WTC11 (cell line): ENCODE results near the gene TMEM18. TPM values are rescaled to one million over a fixed set of nuclear protein-coding genes. Genes with fewer than 3 reads are reported as not detected.
A peak's percentile ranks its signal among the peaks of the same experiment; 100 is the strongest.

Source experiments
- ATAC-seq: fragments of 200-7000 bp; cut with Tn5 transposase; 2 replicates; pipeline ENCODE4 v1.10.0; 2021; ENCODE audit warnings: mild to moderate bottlenecking, moderate library complexity
- CTCF ChIA-PET: fragments of 300-600 bp; sonication (Branson Sonifier 250); formaldehyde crosslinking; loops from one replicate; lab custom pipeline; 2021; ENCODE audit warnings: antibody characterized with exemption; lab: Charles Lee
- POLR2A ChIA-PET: fragments of 350-600 bp; sonication (Branson Sonifier 250); formaldehyde crosslinking; loops from one replicate; lab custom pipeline; 2021; ENCODE audit warnings: antibody characterized with exemption; lab: Charles Lee
- DNase-seq: peaks from one replicate; pipeline ENCODE4 v3.0.0; 2021; ENCODE audit warnings: low spot score
- H3K27ac Mint-ChIP-seq: 2 replicates; pipeline ENCODE4 v1.8.0; 2021; ENCODE audit warnings: mixed read lengths
- H3K27me3 Mint-ChIP-seq: 2 replicates; pipeline ENCODE4 v1.8.0; 2021; ENCODE audit warnings: low read depth, mild to moderate bottlenecking, moderate library complexity, mixed read lengths
- H3K36me3 Mint-ChIP-seq: 2 replicates; pipeline ENCODE4 v1.8.0; 2021; ENCODE audit warnings: mixed read lengths
- H3K4me1 Mint-ChIP-seq: 2 replicates; pipeline ENCODE4 v1.8.0; 2022; ENCODE audit warnings: mixed read lengths
- H3K4me3 Mint-ChIP-seq: 2 replicates; pipeline ENCODE4 v1.8.0; 2021; ENCODE audit warnings: mild to moderate bottlenecking, moderate library complexity, mixed read lengths
- H3K9me3 Mint-ChIP-seq: 2 replicates; pipeline ENCODE4 v1.8.0; 2021; ENCODE audit warnings: mixed read lengths
- CDX4 ChIP-seq: fragments of 250-450 bp; sonication (Bioruptor Pico); IDR thresholded peaks from 2 replicates; pipeline ENCODE4 v1.9.0; 2021; ENCODE audit warnings: moderate library complexity, mild to moderate bottlenecking, inconsistent platforms, borderline replicate concordance
- CREM ChIP-seq: sonication (generic); formaldehyde crosslinking; IDR thresholded peaks from 2 replicates; pipeline ENCODE4 v1.8.1; 2022; ENCODE audit warnings: mild to moderate bottlenecking, missing genetic modification reagents, moderate library complexity
- ETV6 ChIP-seq: sonication (generic); formaldehyde crosslinking; IDR thresholded peaks from 2 replicates; pipeline ENCODE4 v1.8.1; 2022; ENCODE audit warnings: mild to moderate bottlenecking, missing genetic modification reagents
- GTF2I ChIP-seq: fragments of 250-450 bp; sonication (Bioruptor Pico); conservative IDR thresholded peaks from 2 replicates; pipeline ENCODE4 v1.4.0; 2021; ENCODE audit warnings: mild to moderate bottlenecking
- MYBL2 ChIP-seq: sonication (generic); formaldehyde crosslinking; IDR thresholded peaks from 2 replicates; pipeline ENCODE4 v1.8.1; 2023; ENCODE audit warnings: mild to moderate bottlenecking, moderate library complexity, missing genetic modification reagents
- NR2C2 ChIP-seq: sonication (generic); formaldehyde crosslinking; IDR thresholded peaks from 2 replicates; pipeline ENCODE4 v1.8.0; 2022; ENCODE audit warnings: mild to moderate bottlenecking, missing genetic modification reagents
- TP53 ChIP-seq: sonication (generic); formaldehyde crosslinking; IDR thresholded peaks from 2 replicates; pipeline ENCODE4 v1.8.1; 2023; ENCODE audit warnings: mild to moderate bottlenecking, missing genetic modification reagents
- ZBTB43 ChIP-seq: sonication (generic); formaldehyde crosslinking; IDR thresholded peaks from 2 replicates; pipeline ENCODE4 v1.8.1; 2023; ENCODE audit warnings: mild to moderate bottlenecking, missing genetic modification reagents
- ZNF121 ChIP-seq: sonication (generic); formaldehyde crosslinking; IDR thresholded peaks from 2 replicates; pipeline ENCODE4 v1.8.0; 2023; ENCODE audit warnings: missing genetic modification reagents
- ZNF219 ChIP-seq: sonication (generic); formaldehyde crosslinking; IDR thresholded peaks from 2 replicates; pipeline ENCODE4 v1.8.0; 2023; ENCODE audit warnings: missing genetic modification reagents, mild to moderate bottlenecking, borderline replicate concordance
- ZNF425 ChIP-seq: fragments of 250-450 bp; sonication (Bioruptor Pico); conservative IDR thresholded peaks from 2 replicates; pipeline ENCODE4 v1.9.0; 2021; ENCODE audit warnings: mild to moderate bottlenecking
- ZNF671 ChIP-seq: fragments of 250-450 bp; sonication (Bioruptor Pico); IDR thresholded peaks from 2 replicates; pipeline ENCODE4 v1.8.0; 2021; ENCODE audit warnings: mild to moderate bottlenecking
- total RNA-seq: library from RNA; stranded (reverse); gene quantifications from 3 replicates; pipeline ENCODE4 v1.2.3, GENCODE V29; 2021

The TMEM18 gene
- total RNA-seq, 1 experiment from 2014 or later: 24.0 TPM

- CTCF ChIA-PET: no interaction called here
- Mint-ChIP-seq H3K36me3 (peaks cover 27% of the 10 kb centered on the region), H3K27me3 (peaks cover 17% of the 10 kb centered on the region), H3K9me3 (peaks cover 37% of the 10 kb centered on the region), H3K4me3 (no peak overlapping the region), H3K27ac (no peak overlapping the region), H3K4me1 (peaks cover 20% of the 10 kb centered on the region)
- no peak for TF ChIP-seq ZNF671 (CRISPR knock-in tag)
- ATAC-seq (no peak), DNase-seq (no peak)
- POLR2A ChIA-PET: no interaction called here
These were observed 5.0 kb upstream of the TMEM18 start for GRCh38 chr2:682226-682625.

GRCh38 chr2:681312-681711, 4.1 kb upstream of the TMEM18 start:
- no peak for TF ChIP-seq ZBTB43
- TF ChIP-seq MYBL2 (CRISPR knock-in tag): no peak
- TF ChIP-seq CDX4: no peak
- TF ChIP-seq CREM: no peak
- TF ChIP-seq ETV6 (CRISPR knock-in tag): no peak
- TF ChIP-seq GTF2I (CRISPR knock-in tag): no peak
- Mint-ChIP-seq H3K36me3 (peaks cover 20% of the 10 kb centered on the region), H3K9me3 (peaks cover 28% of the 10 kb centered on the region), H3K4me3 (no peak overlapping the region), H3K27ac (no peak overlapping the region; the same call in 1 of the 2 replicates), H3K27me3 (peaks cover 11% of the 10 kb centered on the region), H3K4me1 (peaks cover 20% of the 10 kb centered on the region)
- DNase-seq (no peak), ATAC-seq (no peak)
- ChIA-PET CTCF (interaction anchor here (0.9 kb wide), 1 partner anchor 34 kb away, joined by 3 read pairs; no protein-coding TSS in a partner anchor), POLR2A (no interaction called here)

GRCh38 chr2:680496-680895, 3.3 kb upstream of the TMEM18 start:
- Mint-ChIP-seq H3K27ac (no peak overlapping the region), H3K27me3 (peaks cover 8% of the 10 kb centered on the region), H3K9me3 (peaks cover 20% of the 10 kb centered on the region), H3K4me1 (peaks cover 27% of the 10 kb centered on the region), H3K4me3 (no peak overlapping the region), H3K36me3 (peaks cover 17% of the 10 kb centered on the region)
- ChIA-PET CTCF (interaction anchor here (0.8 kb wide), 1 partner anchor 13 kb away, joined by 3 read pairs; no protein-coding TSS in a partner anchor), POLR2A (no interaction called here)
- no peak for TF ChIP-seq NR2C2
- TF ChIP-seq ETV6 (CRISPR knock-in tag): no peak
- TF ChIP-seq GTF2I (CRISPR knock-in tag): no peak
- no peak for TF ChIP-seq ZNF121
- TF ChIP-seq MYBL2 (CRISPR knock-in tag): no peak
- TF ChIP-seq ZNF219 (CRISPR knock-in tag): no peak
- TF ChIP-seq ZNF425 (CRISPR knock-in tag): no peak
- ATAC-seq (no peak), DNase-seq (no peak)

- Mint-ChIP-seq H3K27me3 (no peaks in the 10 kb centered on the region), H3K4me1 (peaks cover 41% of the 10 kb centered on the region), H3K27ac (peak overlapping the region; percentile 34), H3K4me3 (peak overlapping the region; percentile 93), H3K9me3 (peaks cover 5% of the 10 kb centered on the region), H3K36me3 (peaks cover 1% of the 10 kb centered on the region; the same call in 1 of the 2 replicates)
- ChIA-PET CTCF (no interaction called here), POLR2A (no interaction called here)
- no peak for ATAC-seq
- TF ChIP-seq GTF2I (CRISPR knock-in tag) (no peak), ZNF671 (CRISPR knock-in tag) (no peak), TP53 (CRISPR knock-in tag) (no peak)
- DNase-seq: no peak
These were observed 1.8 kb upstream of the TMEM18 start for GRCh38 chr2:678964-679363.
